ENCODE measurements around the gene PARP11.

The PARP11 gene

DNA sequence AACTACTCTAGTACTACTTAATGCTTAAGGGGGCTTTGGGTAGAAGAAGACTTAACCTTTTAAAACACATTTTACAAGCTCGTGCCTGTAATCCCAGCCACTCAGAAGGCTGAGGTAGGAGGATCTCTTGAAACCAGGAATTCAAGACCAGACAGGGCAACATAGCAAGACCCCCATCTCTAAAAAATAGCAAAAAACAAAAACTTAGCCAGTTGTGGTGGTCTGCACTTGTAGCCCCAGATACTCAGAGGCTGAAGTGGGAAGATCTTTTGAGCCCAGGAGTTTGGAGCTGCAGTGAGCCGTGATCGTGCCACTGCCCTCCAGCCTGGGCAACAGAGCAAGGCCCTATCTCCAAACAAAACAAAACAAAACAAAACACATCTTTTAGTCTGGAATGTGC, 39.7 kb upstream of the PARP11 start:
- no peak for DNase-seq (ENCODE audit: extremely low read depth, low read depth)
- no peak for TF ChIP-seq CTCF (IDR thresholded peaks at IDR 0.05; ENCODE audit: low read depth, low read length, missing control alignments)
- no peak overlapping the region for H3K4me3 ChIP-seq (replicated peaks; ENCODE audit: low read depth, low read length)

DNA sequence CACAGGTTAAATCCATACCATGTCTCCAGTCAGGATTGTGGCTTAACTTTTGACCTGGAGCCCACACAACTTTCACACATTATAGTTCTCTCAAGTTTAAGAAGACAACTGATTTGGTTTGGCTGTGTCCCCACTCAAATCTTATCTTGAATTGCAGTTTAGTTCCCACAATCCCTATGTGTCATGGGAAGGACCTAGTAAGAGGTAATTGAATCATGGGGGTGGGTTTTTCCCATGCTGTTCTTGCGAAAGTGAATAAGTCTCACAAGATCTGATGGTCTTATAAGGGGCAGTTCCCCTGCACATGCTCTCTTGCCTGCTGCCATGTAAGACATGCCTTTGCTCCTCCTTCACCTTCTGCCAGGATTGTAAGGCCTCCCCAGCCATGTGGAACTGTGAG, 38.2 kb upstream of the PARP11 start:
- no peak for TF ChIP-seq CTCF (IDR thresholded peaks at IDR 0.05; ENCODE audit: low read depth, low read length, missing control alignments)

DNA sequence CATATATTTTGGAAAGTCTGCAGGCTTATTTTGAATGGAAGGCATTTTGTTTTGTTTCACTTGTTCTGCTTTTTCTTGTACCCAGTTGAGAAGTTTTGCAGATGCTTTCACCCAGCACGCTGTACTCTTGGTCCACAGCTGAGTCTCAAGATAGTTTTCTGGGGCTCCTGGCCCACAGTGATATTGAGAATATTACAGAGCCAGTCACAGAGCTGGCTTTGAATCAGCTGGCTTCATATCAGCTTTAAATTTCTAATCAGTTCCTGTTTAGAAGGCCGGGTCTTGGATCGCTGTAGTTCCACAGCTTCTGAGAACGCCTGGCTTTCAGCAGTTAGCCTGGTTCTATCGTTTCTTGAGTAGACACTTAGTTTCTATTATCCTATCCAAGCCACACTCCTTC, 32.5 kb upstream of the PARP11 start:
- TF ChIP-seq CTCF (IDR thresholded peaks at IDR 0.05; ENCODE audit: low read depth, low read length, missing control alignments) = no peak
- no peak for DNase-seq (ENCODE audit: extremely low read depth, low read depth)
- H3K4me3 ChIP-seq (replicated peaks; ENCODE audit: low read depth, low read length) = no peak overlapping the region

More for the DNA sequence above, 38.2 kb upstream of the PARP11 start:
- H3K4me3 ChIP-seq (replicated peaks; ENCODE audit: low read depth, low read length) = no peak overlapping the region
- DNase-seq (ENCODE audit: extremely low read depth, low read depth) = no peak

- no peak for TF ChIP-seq CTCF (IDR thresholded peaks at IDR 0.05; ENCODE audit: low read depth, low read length, missing control alignments)
- no peak overlapping the region for H3K4me3 ChIP-seq (replicated peaks; ENCODE audit: low read depth, low read length)
- no peak for DNase-seq (ENCODE audit: extremely low read depth, low read depth)
These were observed 31.8 kb upstream of the PARP11 start for GRCh38 chr12:3904999-3905398.

DNA sequence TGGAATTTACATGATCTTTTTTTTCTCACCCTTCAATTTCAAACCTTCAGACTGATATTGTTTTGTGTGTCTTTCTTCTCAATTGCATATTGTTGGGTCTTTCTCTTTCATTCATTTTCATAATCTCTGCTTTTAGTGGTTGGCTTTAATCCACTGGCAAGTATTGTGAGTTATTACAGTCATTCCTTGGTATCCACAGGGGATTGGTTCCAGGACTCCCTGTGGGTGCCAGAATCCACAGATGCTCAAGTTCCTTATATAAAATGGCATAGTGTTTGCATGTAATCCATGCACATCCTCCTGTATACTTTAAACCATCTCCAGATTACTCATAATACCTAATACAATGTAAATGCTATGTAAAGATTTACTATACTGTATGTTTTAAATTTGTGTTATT, 29.7 kb upstream of the PARP11 start:
- H3K4me3 ChIP-seq (replicated peaks; ENCODE audit: low read depth, low read length) = no peak overlapping the region
- DNase-seq (ENCODE audit: extremely low read depth, low read depth) = no peak
- no peak for TF ChIP-seq CTCF (IDR thresholded peaks at IDR 0.05; ENCODE audit: low read depth, low read length, missing control alignments)

GRCh38 chr12:3901116-3901515, 27.9 kb upstream of the PARP11 start:
- TF ChIP-seq CTCF (IDR thresholded peaks at IDR 0.05; ENCODE audit: low read depth, low read length, missing control alignments) = no peak
- no peak for DNase-seq (ENCODE audit: extremely low read depth, low read depth)

DNA sequence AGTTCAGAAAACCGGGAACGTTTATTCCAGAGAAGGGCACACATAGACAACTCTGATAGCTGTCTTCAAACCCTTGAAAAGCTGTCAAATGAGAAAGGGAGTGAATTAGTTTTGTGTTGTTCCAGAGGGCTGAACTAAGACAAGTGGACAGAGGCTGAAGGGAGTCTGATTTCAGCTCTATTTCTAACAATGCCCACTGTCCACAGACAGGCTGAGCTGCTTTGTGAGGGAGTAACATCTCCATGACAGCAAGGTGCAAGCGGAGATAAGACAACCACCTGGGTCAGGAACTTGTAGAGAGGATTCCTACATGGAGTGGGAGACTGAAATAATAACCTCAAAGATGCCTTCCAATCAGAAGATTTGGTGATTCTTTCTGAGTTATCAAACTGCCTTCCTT, 25.6 kb upstream of the PARP11 start:
- H3K4me3 ChIP-seq (replicated peaks; ENCODE audit: low read depth, low read length) = no peak overlapping the region
- no peak for TF ChIP-seq CTCF (IDR thresholded peaks at IDR 0.05; ENCODE audit: low read depth, low read length, missing control alignments)
- DNase-seq (ENCODE audit: extremely low read depth, low read depth) = no peak

More at GRCh38 chr12:3901116-3901515, 27.9 kb upstream of the PARP11 start:
- H3K4me3 ChIP-seq (replicated peaks; ENCODE audit: low read depth, low read length) = no peak overlapping the region

Data from HFF-Myc (cell line).